Measurements from ENCODE around the gene SCCPDH. TPM values are rescaled to one million over a fixed set of nuclear protein-coding genes. Genes with fewer than 3 reads are reported as not detected.

The SCCPDH gene
- 16.9 and 34.2 TPM in 2 replicates for total RNA-seq

GRCh38 chr1:246724016-246724730 lies at the start of gene SCCPDH:
Gene SCCPDH (plus strand): TSS chr1:246724409. CDS start chr1:246724423, 14 bp downstream.

Small RNAs within 50 kb of the gene (small RNA-seq; reads per million reads assigned to genes)
- gene AC113174.1, result not detected

Other genes starting within 250 kb of the SCCPDH start
- 15.0 and 21.6 TPM in 2 replicates for gene SMYD3, start 217.1 kb upstream of the SCCPDH start, total RNA-seq
- gene TFB2M, start 158.1 kb upstream of the SCCPDH start, total RNA-seq, result 11.0 and 15.2 TPM in 2 replicates
- gene CNST, start 158.0 kb upstream of the SCCPDH start, total RNA-seq, result 10.6 and 15.3 TPM in 2 replicates
- 24.7 and 27.5 TPM in 2 replicates for gene AHCTF1, start 207.5 kb downstream of the SCCPDH start, total RNA-seq

Data from placental epithelial cell (primary cell).